Endothelial cell of umbilical vein (primary cell): ENCODE measurements around the gene C3orf52. TPM values are rescaled to one million over a fixed set of nuclear protein-coding genes. Genes with fewer than 3 reads are reported as not detected.

Source experiments
- BruUV-seq: library from RNA; stranded (reverse); fragments of 400-500 nt; replicated peaks from 2 replicates; lab custom pipeline; 2021; lab: Mats Ljungman, UMichigan
- CTCF ChIA-PET: fragments of 300-600, 350-600 bp; sonication (Branson Sonifier 250); formaldehyde crosslinking; loops from one replicate; lab custom pipeline; 2021; ENCODE audit warnings: antibody characterized with exemption, inconsistent platforms; lab: Charles Lee
- POLR2A ChIA-PET: fragments of 300-600, 350-600 bp; sonication (Branson Sonifier 250); formaldehyde crosslinking; loops from one replicate; lab custom pipeline; 2021; ENCODE audit warnings: antibody characterized with exemption, inconsistent platforms; lab: Charles Lee
- DNase-seq: peaks from one replicate; pipeline ENCODE4 v3.0.0-alpha.2; 2011; ENCODE audit warnings: low read depth, low spot score
- FAIRE-seq: peaks from 2 replicates; lab custom pipeline; 2011; peaks lifted over from hg19 to GRCh38; lab: Jason Lieb, UNC
- H2AFZ ChIP-seq: 2 replicates; pipeline ENCODE4 v1.6.0; 2012; ENCODE audit warnings: low read depth, low read length, control low read depth, inconsistent platforms
- H3K27ac ChIP-seq: 2 replicates; pipeline ENCODE4 v1.5.1; 2011; ENCODE audit warnings: low read depth, mild to moderate bottlenecking, control low read depth, low read length, moderate library complexity; ENCODE audit not compliant: insufficient read depth
- H3K27me3 ChIP-seq, 2 experiments: 2 replicates each; pipeline versions ENCODE4 v1.6.0 to v1.6.1; 2011; ENCODE audit warnings: low read length in 2 of 2, mixed read lengths in 1 of 2; ENCODE audit not compliant: control insufficient read depth in 2 of 2, insufficient read depth in 2 of 2
- H3K36me3 ChIP-seq, 2 experiments: 2 replicates in 1 of 2; 3 replicates in 1 of 2; pipeline ENCODE4 v1.5.1; 2011; ENCODE audit warnings: low read length in 2 of 2, mild to moderate bottlenecking in 1 of 2, moderate library complexity in 1 of 2; ENCODE audit not compliant: control insufficient read depth in 2 of 2, insufficient read depth in 2 of 2; ENCODE audit errors: extremely low read depth in 1 of 2
- H3K4me1 ChIP-seq: 3 replicates; pipeline ENCODE4 v1.5.1; 2011; ENCODE audit warnings: mild to moderate bottlenecking, low read length; ENCODE audit not compliant: control insufficient read depth, insufficient read depth; ENCODE audit errors: extremely low read depth
- H3K4me2 ChIP-seq: 2 replicates; pipeline ENCODE4 v1.6.1; 2011; ENCODE audit warnings: low read length, control low read depth, mixed read lengths; ENCODE audit not compliant: insufficient read depth
- H3K4me3 ChIP-seq, 3 experiments: fragments of 200-600 bp in 1 of 3; sonication (generic), shearing (Covaris generic) in 1 of 3; replicated peaks in 1 of 3; 2 replicates each; pipeline ENCODE4 v1.5.1; 2011 to 2016; ENCODE audit warnings: control low read depth in 3 of 3, low read length in 3 of 3, mild to moderate bottlenecking in 2 of 3, inconsistent platforms in 1 of 3, low read depth in 1 of 3, moderate library complexity in 1 of 3; ENCODE audit not compliant: insufficient read depth in 1 of 3
- H3K79me2 ChIP-seq: 2 replicates; pipeline ENCODE4 v1.6.0; 2012; ENCODE audit warnings: low read length, inconsistent platforms; ENCODE audit not compliant: control insufficient read depth, insufficient read depth
- H3K9ac ChIP-seq: replicated peaks from 2 replicates; pipeline ENCODE3; 2011; ENCODE audit warnings: low read length, control low read depth; ENCODE audit not compliant: insufficient read depth; ENCODE audit errors: extremely low read depth
- H3K9me1 ChIP-seq: replicated peaks from 3 replicates; pipeline ENCODE4 v1.6.0; 2011; ENCODE audit warnings: mild to moderate bottlenecking, low read length; ENCODE audit not compliant: control insufficient read depth, insufficient read depth; ENCODE audit errors: extremely low read depth
- H3K9me3 ChIP-seq: replicated peaks from 2 replicates; pipeline ENCODE4 v1.5.1; 2012; ENCODE audit warnings: low read length, inconsistent platforms; ENCODE audit not compliant: control insufficient read depth, insufficient read depth
- H4K20me1 ChIP-seq: replicated peaks from 2 replicates; pipeline ENCODE3; 2011; ENCODE audit warnings: mild to moderate bottlenecking, low read length; ENCODE audit not compliant: control insufficient read depth, insufficient read depth; ENCODE audit errors: extremely low read depth
- CTCF ChIP-seq, 2 donors: IDR thresholded peaks; 1 replicate in 1 of 2; 2 replicates in 1 of 2; pipeline ENCODE4 v1.5.1; 2011; ENCODE audit warnings: low read length in 2 of 2, mild to moderate bottlenecking in 2 of 2, moderate library complexity in 2 of 2, control low read depth in 1 of 2, inconsistent platforms in 1 of 2, low read depth in 1 of 2; ENCODE audit not compliant: insufficient read depth in 1 of 2; ENCODE audit errors: extremely low read depth in 1 of 2
- EZH2 ChIP-seq: IDR thresholded peaks from 2 replicates; pipeline ENCODE4 v1.6.1; 2012; ENCODE audit warnings: borderline replicate concordance, low read depth, mild to moderate bottlenecking, moderate library complexity, low read length, inconsistent platforms; ENCODE audit not compliant: severe bottlenecking
- FOS ChIP-seq: IDR thresholded peaks from 2 replicates; pipeline ENCODE4 v1.6.1; 2011; ENCODE audit warnings: mild to moderate bottlenecking, low read length, moderate library complexity, borderline replicate concordance; ENCODE audit not compliant: insufficient read depth
- GATA2 ChIP-seq: IDR thresholded peaks from 2 replicates; pipeline ENCODE4 v1.7.0; 2011; ENCODE audit warnings: low read depth, mild to moderate bottlenecking, moderate library complexity, mixed read lengths, low read length; ENCODE audit not compliant: insufficient read length, insufficient read depth
- JUN ChIP-seq: IDR thresholded peaks from 2 replicates; pipeline ENCODE4 v1.6.1; 2011; ENCODE audit warnings: borderline replicate concordance, low read depth; ENCODE audit not compliant: insufficient read length, insufficient read depth
- MAX ChIP-seq: IDR thresholded peaks from 2 replicates; pipeline ENCODE4 v1.6.1; 2011; ENCODE audit not compliant: insufficient read depth, insufficient read length
- MYC ChIP-seq: IDR thresholded peaks from one replicate; pipeline ENCODE4 v1.6.1; 2011; ENCODE audit warnings: mild to moderate bottlenecking, low read depth, low read length
- POLR2A ChIP-seq: IDR thresholded peaks from 2 replicates; pipeline ENCODE4 v1.6.1; 2012; ENCODE audit warnings: low read depth, mild to moderate bottlenecking, control low read depth, low read length
- POLR2AphosphoS5 ChIP-seq: IDR thresholded peaks from 2 replicates; pipeline ENCODE4 v1.6.1; 2012; ENCODE audit warnings: low read depth, mild to moderate bottlenecking, control low read depth, low read length, moderate library complexity; ENCODE audit not compliant: insufficient read depth
- dilution Hi-C: fragments of 300-500 bp; cut with MboI; formaldehyde crosslinking; loops from one replicate; pipeline ENCODE4 v1.15.0; 2019; ENCODE audit warnings: low sequenced_read_pairs; ENCODE audit not compliant: extremely low pct_ligation_motif_present
- intact Hi-C: fragments of 100-400 bp; cut with micrococcal nuclease; formaldehyde crosslinking; loops from one replicate; pipeline ENCODE4 v1.10.0; 2022
- polyA plus RNA-seq, 4 experiments: library from polyadenylated mRNA; depleted of rRNA in 3 of 4; stranded (reverse) in 3 of 4; unstranded in 1 of 4; fragments of >200 nt; gene quantifications; 2 replicates each; pipeline versions ENCODE4 v1.2.1 to v1.2.3, GENCODE V29; 2011 to 2012; ENCODE audit warnings: missing spikeins in 1 of 4
- total RNA-seq: library from RNA; stranded (reverse); gene quantifications from 2 replicates; pipeline ENCODE4 v1.2.3, GENCODE V29; 2021

C3orf52 gene
- total and polyA plus RNA-seq, 2 donors (not counting 3 experiments of a cell fraction or from before 2014, with no cell fraction given) = 4.2 to 4.6 TPM

DNA sequence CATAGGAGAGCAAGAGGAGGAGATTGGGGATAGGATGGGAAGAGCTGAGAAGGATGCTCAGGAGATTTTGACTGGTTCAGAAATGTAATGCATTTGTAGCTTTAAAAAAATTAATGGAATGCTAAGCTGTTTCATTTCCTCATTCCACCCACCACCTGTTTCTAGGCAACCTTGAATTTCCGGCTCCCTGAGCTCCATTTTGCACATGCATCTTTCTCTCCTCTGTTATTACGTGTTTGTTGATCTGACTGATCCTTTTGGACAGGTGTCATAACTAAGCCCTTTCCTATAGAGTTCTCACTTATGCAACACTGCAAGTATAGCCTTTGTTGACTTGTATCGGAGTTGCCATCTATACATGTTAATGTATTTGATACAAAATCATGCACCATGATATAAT lies 47.3 kb upstream of the C3orf52 start:
- Histone ChIP-seq H3K27ac (no peak overlapping the region), H3K4me2 (no peak overlapping the region), H3K79me2 (no peaks in the 10 kb centered on the region), H3K36me3 (no peaks in the 10 kb centered on the region), H3K4me3 (no peak overlapping the region), H3K27me3 (no peaks in the 10 kb centered on the region), H2AFZ (no peak overlapping the region), H3K4me1 (no peaks in the 10 kb centered on the region), H3K9me3 (no peaks in the 10 kb centered on the region), H3K9me1 (no peaks in the 10 kb centered on the region), H4K20me1 (no peaks in the 10 kb centered on the region), H3K9ac (no peak overlapping the region)
- intact Hi-C loops (no loop called here), dilution Hi-C loops (no loop called here)
- BruUV-seq = no TSS peak
- TF ChIP-seq MAX (no peak), GATA2 (no peak), FOS (no peak), EZH2 (no peak), MYC (no peak), JUN (no peak), POLR2A (no peak), CTCF (IDR thresholded peaks at IDR 0.05; ENCODE audit: extremely low read depth in 1 of 2, insufficient read depth in 1 of 2, low read depth in 1 of 2, low read length in 2 of 2) (no peak), POLR2AphosphoS5 (no peak)
- ChIA-PET CTCF (interaction anchor here (1.2 to 2.6 kb wide), 5 partner anchors 23 to 370 kb away, joined by 3 to 13 read pairs (median 3); partner anchors contain the start of gene ABHD10), POLR2A (no interaction called here)
- DNase-seq = no peak
- FAIRE-seq = no peak
